ENCODE measurements around the gene FBXL7.

The FBXL7 gene

GRCh38 chr5:15499528-15500324 lies at the start of gene FBXL7:
Gene FBXL7 (plus strand): TSS chr5:15500180.
- DNase-seq (ENCODE audit: low read depth in 3 of 3) = no peak

- DNase-seq (ENCODE audit: low read depth in 3 of 3) = no peak
Observed at GRCh38 chr5:15450473-15450872, 49.5 kb upstream of the FBXL7 start.

GRCh38 chr5:15450949-15451348 lies 49.0 kb upstream of the FBXL7 start:
- no peak for DNase-seq (ENCODE audit: low read depth in 3 of 3)

GRCh38 chr5:15452030-15452429 lies 48.0 kb upstream of the FBXL7 start:
- DNase-seq (ENCODE audit: low read depth in 3 of 3) = no peak

- no peak for DNase-seq (ENCODE audit: low read depth in 3 of 3)
Observed at GRCh38 chr5:15452781-15453180, 47.2 kb upstream of the FBXL7 start.

- DNase-seq (ENCODE audit: low read depth in 3 of 3) = no peak
Observed at GRCh38 chr5:15459200-15459599, 40.8 kb upstream of the FBXL7 start.

- no peak for DNase-seq (ENCODE audit: low read depth in 3 of 3)
Observed at GRCh38 chr5:15463231-15463980, 36.6 kb upstream of the FBXL7 start.

GRCh38 chr5:15472116-15472515 lies 27.9 kb upstream of the FBXL7 start:
- DNase-seq (ENCODE audit: low read depth in 3 of 3) = no peak

- no peak for DNase-seq (ENCODE audit: low read depth in 3 of 3)
Observed at GRCh38 chr5:15474143-15474719, 25.7 kb upstream of the FBXL7 start.

- no peak for DNase-seq (ENCODE audit: low read depth in 3 of 3)
Observed at GRCh38 chr5:15475367-15475766, 24.6 kb upstream of the FBXL7 start.

- no peak for DNase-seq (ENCODE audit: low read depth in 3 of 3)
Observed at GRCh38 chr5:15476977-15477376, 23.0 kb upstream of the FBXL7 start.

- no peak for DNase-seq (ENCODE audit: low read depth in 3 of 3)
Observed at GRCh38 chr5:15480436-15480835, 19.5 kb upstream of the FBXL7 start.

GRCh38 chr5:15483351-15484097 lies 16.5 kb upstream of the FBXL7 start:
- DNase-seq (ENCODE audit: low read depth in 3 of 3) = no peak

- no peak for DNase-seq (ENCODE audit: low read depth in 3 of 3)
Observed at GRCh38 chr5:15487228-15487627, 12.8 kb upstream of the FBXL7 start.

GRCh38 chr5:15489571-15490235 lies 10.3 kb upstream of the FBXL7 start:
- DNase-seq (ENCODE audit: low read depth in 3 of 3) = no peak

- no peak for DNase-seq (ENCODE audit: low read depth in 3 of 3)
Observed at GRCh38 chr5:15492545-15492944, 7.4 kb upstream of the FBXL7 start.

GRCh38 chr5:15493501-15493900 lies 6.5 kb upstream of the FBXL7 start:
- no peak for DNase-seq (ENCODE audit: low read depth in 3 of 3)

GRCh38 chr5:15495026-15495425 lies 5.0 kb upstream of the FBXL7 start:
- no peak for DNase-seq (ENCODE audit: low read depth in 3 of 3)

GRCh38 chr5:15496886-15497285 lies 3.1 kb upstream of the FBXL7 start:
- no peak for DNase-seq (ENCODE audit: low read depth in 3 of 3)

GRCh38 chr5:15500325-15501001 lies 483 bp downstream of the FBXL7 start:
- no peak for DNase-seq (ENCODE audit: low read depth in 3 of 3)
